OCI-LY7 (cell line): ENCODE measurements around the gene JADE3.

Experiments used
- EZH2phosphoT487 ChIP-seq: fragments of 200-600 bp; sonication (generic); IDR thresholded peaks from 2 replicates; pipeline ENCODE4 v1.6.1; 2018; ENCODE audit warnings: low read depth, borderline replicate concordance, mild to moderate bottlenecking, mixed run types, antibody characterized with exemption, low read length, moderate library complexity, mixed read lengths
- TF ChIP-seq, protein P1 (sequence below): fragments of 200-600 bp; sonication (generic); conservative IDR thresholded peaks from 2 replicates; pipeline ENCODE4 v1.5.1; 2014; ENCODE audit warnings: mild to moderate bottlenecking, antibody characterized with exemption, low read length, moderate library complexity, mixed read lengths

DNA sequence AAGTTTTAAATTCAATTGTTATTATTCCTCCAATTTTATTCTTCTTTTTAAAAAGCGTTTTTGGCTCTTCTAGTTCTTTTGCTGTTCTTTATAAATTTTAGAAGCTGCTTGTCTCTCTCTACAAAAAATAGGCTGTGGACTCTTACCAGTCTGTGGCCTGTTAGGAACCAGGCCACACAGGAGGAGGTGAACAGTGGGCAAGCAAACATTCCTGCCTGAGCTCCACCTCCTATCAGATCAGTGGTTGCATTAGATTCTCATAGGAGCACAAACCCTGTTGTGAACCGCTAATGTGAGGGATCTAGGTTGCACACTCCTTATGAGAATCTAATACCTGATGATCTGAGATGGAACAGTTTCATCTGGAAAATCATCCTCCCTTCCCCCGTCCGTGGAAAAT, 23.1 kb downstream of the JADE3 start:
- TF ChIP-seq EZH2phosphoT487: no peak
- TF ChIP-seq, protein P1, sequence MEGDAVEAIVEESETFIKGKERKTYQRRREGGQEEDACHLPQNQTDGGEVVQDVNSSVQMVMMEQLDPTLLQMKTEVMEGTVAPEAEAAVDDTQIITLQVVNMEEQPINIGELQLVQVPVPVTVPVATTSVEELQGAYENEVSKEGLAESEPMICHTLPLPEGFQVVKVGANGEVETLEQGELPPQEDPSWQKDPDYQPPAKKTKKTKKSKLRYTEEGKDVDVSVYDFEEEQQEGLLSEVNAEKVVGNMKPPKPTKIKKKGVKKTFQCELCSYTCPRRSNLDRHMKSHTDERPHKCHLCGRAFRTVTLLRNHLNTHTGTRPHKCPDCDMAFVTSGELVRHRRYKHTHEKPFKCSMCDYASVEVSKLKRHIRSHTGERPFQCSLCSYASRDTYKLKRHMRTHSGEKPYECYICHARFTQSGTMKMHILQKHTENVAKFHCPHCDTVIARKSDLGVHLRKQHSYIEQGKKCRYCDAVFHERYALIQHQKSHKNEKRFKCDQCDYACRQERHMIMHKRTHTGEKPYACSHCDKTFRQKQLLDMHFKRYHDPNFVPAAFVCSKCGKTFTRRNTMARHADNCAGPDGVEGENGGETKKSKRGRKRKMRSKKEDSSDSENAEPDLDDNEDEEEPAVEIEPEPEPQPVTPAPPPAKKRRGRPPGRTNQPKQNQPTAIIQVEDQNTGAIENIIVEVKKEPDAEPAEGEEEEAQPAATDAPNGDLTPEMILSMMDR: no peak
